NCI-H1436 (cell line): ENCODE data around the gene OR51Q1.

Source experiments
- DNase-seq: peaks from one replicate; lab custom pipeline; 2025; lab: John Stamatoyannopoulos, UW

Gene OR51Q1

DNA sequence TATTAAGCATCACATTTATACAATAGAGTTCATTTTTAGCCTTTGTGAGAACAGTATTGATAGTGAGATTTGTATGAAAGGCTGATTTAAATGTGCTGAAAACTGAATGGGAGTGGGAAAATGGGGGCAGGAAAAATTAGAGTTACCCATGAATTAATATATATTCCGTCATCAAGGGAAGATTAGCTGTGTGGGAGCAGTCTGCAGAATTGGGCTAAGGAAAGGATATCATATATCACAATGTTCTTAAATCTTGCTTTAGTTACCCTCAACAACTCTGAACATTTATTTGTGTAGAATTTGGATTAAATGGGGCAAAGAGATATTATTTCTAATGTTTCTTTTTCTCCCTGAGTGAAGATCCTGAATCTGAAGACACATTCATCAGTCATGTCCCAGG, at the start of gene OR51Q1:
Gene OR51Q1 (plus strand): TSS at position 301 of the 400 bp plus-strand sequence. CDS start 90 bp downstream, at position 391.
- no peak for DNase-seq

GRCh38 chr11:5380740-5381342, 41.1 kb upstream of the OR51Q1 start:
- no peak for DNase-seq

DNA sequence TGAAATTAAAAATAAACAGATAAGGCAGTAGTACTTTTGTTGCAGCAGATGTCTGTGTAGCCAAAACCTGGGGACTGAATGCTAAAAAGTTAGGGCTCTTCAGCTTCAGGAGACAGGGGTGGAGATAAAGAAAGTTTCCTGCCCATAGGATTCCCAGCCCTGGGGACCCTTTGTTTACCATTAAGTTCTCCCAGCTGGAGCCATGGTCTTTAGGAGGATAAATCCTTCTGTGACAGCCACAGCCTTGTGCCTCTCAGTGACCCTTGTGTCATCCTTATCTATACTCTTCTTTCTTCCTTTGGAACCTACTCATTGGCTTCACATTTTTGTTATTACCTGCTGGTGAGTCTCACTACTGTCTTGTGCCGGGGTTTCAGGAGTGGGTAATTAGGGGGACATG, 38.3 kb upstream of the OR51Q1 start, which contains the start of gene OR51M1:
Gene OR51M1 (plus strand): TSS at position 237 of the 400 bp plus-strand sequence. CDS start 5,587 bp downstream, outside the sequence.
- DNase-seq, result no peak

- no peak for DNase-seq
These were observed 37.6 kb upstream of the OR51Q1 start for GRCh38 chr11:5384335-5384734.

DNA sequence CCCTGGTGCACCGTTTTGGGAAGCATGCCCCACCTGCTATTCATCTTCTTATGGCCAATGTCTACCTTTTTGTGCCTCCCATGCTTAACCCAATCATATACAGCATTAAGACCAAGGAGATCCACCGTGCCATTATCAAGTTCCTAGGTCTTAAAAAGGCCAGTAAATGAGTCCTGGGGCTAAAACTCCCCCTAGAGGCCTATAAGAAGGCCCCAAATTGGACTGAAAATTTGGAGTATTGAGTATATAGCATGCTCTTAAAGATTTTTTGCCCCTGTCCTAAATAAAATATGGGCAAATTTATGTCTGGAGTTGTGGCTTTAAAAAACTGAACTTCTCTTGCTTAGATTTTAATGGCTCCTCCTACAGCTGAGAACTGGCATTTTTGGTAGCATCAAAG, 31.7 kb upstream of the OR51Q1 start:
- DNase-seq, result no peak

DNA sequence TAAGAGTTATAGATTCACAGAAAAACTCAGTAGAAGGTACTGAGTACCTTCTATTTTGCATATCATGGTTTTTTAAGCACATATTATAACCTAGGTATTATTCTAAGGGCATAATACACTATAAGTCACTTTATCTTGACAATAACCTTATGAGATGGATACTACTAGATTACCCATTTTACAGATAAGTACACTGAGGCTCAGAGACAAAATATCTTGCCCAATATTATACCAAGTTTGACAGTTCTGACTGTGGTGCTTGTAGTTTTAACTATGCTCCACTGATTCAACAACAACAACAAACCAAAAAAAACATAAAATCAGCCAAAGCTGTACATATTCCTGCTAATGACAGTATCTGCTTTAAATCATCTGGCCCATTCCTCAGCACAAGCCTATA, 27.8 kb upstream of the OR51Q1 start:
- no peak for DNase-seq

GRCh38 chr11:5398936-5399335, 23.0 kb upstream of the OR51Q1 start:
- no peak for DNase-seq

- DNase-seq, result no peak
These were observed 16.7 kb upstream of the OR51Q1 start for GRCh38 chr11:5405173-5405572.

DNA sequence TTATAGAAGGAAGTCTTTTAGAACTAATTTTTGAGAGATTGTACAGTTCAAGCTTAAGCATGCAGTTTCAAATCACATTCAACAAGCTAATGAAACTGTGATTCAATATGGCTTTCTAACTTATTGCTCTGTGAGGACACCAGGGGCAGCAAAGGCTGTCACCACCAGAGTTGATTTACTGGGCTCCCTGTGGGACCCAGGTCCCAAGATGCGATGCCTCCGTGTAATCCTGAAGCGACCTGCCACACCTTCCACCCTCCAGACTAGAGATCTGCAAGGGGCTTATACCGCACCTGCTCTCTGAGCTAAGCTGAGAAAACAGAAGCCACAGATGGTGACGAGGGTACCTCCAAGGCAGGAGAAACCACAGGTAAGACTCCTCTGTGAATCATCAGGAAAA, 918 bp upstream of the OR51Q1 start:
- no peak for DNase-seq

DNA sequence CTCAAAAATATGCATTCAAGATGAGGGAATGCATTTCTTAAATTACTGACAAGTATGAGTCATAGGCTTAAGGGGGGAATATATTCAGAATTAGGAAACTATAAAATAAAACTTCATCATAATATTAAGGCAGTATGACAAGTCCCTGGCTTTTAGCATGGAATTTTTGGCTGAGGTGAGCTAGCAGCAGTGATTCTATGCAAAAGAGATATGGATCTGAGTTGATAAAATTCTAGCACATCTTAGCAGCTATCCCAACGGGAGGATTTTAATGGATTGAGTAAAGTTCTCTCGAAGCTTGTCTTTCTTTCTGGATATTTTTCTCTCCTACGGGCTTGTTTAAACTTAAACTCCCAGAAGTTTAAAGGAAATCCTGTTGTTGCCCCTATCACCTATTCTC, 1.2 kb downstream of the OR51Q1 start:
- no peak for DNase-seq

- no peak for DNase-seq
These were observed 19.5 kb downstream of the OR51Q1 start, which contains the start of gene OR51I1 for GRCh38 chr11:5441414-5441813. TSS of gene OR51I1 (minus strand) at chr11:5441514. CDS start at chr11:5441514, 0 bp downstream.

DNA sequence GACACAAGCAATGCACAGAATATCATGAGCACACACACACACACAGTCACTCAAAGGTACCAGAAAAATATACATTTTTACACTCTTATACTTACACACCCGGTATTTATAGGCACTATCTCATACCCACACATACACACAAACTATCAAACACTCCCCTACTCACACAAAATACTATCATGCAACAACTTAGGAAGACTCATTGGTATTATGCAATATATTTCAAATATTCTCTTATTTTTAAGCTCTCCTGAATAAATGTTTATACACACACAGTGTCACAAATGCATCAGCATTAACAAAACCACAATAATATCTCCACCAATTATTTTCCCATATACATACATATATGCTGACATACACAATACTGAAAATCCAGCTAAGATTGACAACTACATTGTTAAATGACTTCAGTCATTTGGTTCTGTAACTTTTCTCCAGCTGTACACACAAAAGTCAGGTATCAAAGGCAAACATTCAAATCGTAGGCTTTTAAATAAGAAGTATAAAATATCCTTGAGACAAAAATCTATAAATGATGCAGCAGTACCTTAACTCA, 22.0 kb downstream of the OR51Q1 start:
- DNase-seq, result no peak

- no peak for DNase-seq
These were observed 27.1 kb downstream of the OR51Q1 start, which contains the start of gene OR51I2 for GRCh38 chr11:5449023-5449422. TSS of gene OR51I2 (plus strand) at chr11:5449323. CDS start at chr11:5453489, 4,166 bp downstream.

GRCh38 chr11:5449432-5449831, 27.5 kb downstream of the OR51Q1 start:
- no peak for DNase-seq

DNA sequence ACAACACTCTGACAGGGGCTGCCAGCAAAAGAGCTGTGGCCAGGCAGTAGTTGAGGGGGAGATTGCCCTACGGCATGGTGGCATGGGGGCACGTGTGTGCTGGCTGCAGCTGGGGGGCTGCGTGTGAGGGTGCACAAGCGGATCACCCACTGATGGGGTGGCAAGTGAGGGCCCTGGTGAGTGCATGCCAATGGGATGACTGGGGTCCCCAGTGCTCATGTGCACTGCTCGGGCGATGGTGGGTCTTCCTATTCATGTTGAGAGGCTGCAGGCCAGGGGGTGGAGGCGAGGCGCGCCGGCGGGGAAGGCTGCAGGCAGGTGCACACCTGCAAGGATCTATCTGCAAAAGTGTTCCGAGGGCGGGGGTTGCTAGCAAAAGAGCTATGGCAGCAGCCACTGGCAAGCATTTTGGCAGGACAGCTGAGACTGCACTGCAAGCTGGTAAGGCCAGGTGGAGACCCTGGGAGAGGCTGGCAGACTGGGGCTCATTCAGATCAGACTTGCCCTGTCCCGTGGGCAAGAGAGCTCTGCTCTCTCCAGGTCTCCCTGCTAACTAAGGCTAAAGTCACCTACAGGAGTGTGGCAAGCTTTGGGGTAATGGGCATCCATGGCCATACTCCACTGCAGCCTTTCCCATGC, 39.2 kb downstream of the OR51Q1 start:
- DNase-seq, result no peak

- no peak for DNase-seq
These were observed 45.6 kb downstream of the OR51Q1 start for GRCh38 chr11:5467527-5467926.
